ENCODE results near the gene COL1A1.

DNA sequence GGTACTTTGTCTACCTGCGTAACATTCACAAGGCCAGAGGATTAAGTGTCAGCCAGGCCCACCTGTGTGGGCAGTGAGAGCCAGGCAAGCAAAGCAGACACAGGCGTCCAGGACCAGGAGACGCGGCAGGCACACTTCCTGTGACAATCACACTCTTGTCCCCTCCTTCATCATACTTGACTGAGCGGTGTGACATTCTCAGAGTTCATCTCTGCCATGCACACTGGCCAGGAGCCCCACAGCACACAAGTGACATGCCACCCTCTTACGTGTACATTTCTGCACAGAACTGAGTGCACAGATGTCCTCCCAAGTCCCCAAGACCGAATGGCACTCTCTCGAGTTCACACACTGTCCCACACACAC is 59.7 kb downstream of the COL1A1 start:
- TF ChIP-seq, protein P1, sequence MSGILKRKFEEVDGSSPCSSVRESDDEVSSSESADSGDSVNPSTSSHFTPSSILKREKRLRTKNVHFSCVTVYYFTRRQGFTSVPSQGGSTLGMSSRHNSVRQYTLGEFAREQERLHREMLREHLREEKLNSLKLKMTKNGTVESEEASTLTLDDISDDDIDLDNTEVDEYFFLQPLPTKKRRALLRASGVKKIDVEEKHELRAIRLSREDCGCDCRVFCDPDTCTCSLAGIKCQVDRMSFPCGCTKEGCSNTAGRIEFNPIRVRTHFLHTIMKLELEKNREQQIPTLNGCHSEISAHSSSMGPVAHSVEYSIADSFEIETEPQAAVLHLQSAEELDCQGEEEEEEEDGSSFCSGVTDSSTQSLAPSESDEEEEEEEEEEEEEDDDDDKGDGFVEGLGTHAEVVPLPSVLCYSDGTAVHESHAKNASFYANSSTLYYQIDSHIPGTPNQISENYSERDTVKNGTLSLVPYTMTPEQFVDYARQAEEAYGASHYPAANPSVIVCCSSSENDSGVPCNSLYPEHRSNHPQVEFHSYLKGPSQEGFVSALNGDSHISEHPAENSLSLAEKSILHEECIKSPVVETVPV (CRISPR knock-in tag; IDR thresholded peaks at IDR 0.05), result no peak
- TF ChIP-seq ISL1 (CRISPR knock-in tag; IDR thresholded peaks at IDR 0.05) (no peak), TOX (CRISPR knock-in tag; IDR thresholded peaks at IDR 0.05; ENCODE audit: borderline replicate concordance) (no peak), GLIS3 (CRISPR knock-in tag; IDR thresholded peaks at IDR 0.05) (no peak), ZFP3 (CRISPR knock-in tag; IDR thresholded peaks at IDR 0.05) (no peak), ZNF70 (CRISPR knock-in tag; IDR thresholded peaks at IDR 0.05) (no peak), BACH2 (CRISPR knock-in tag; IDR thresholded peaks at IDR 0.05; ENCODE audit: borderline replicate concordance) (no peak)
- TF ChIP-seq, protein P2, sequence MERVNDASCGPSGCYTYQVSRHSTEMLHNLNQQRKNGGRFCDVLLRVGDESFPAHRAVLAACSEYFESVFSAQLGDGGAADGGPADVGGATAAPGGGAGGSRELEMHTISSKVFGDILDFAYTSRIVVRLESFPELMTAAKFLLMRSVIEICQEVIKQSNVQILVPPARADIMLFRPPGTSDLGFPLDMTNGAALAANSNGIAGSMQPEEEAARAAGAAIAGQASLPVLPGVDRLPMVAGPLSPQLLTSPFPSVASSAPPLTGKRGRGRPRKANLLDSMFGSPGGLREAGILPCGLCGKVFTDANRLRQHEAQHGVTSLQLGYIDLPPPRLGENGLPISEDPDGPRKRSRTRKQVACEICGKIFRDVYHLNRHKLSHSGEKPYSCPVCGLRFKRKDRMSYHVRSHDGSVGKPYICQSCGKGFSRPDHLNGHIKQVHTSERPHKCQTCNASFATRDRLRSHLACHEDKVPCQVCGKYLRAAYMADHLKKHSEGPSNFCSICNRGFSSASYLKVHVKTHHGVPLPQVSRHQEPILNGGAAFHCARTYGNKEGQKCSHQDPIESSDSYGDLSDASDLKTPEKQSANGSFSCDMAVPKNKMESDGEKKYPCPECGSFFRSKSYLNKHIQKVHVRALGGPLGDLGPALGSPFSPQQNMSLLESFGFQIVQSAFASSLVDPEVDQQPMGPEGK (CRISPR knock-in tag; IDR thresholded peaks at IDR 0.05; ENCODE audit: borderline replicate concordance), result no peak

All from SK-N-SH treated with all-trans-retinoic acid at 6 μM for 48 hours (cell line).